GM19023 (cell line): ENCODE results near the gene RUNX2.
"Not testable (repeated sequence)": the region's sequence is repeated elsewhere in the genome, so short reads cannot be mapped to it uniquely, and the experiment has no call there.

Source experiments
- ATAC-seq: cut with Tn5 transposase; IDR thresholded peaks from one replicate; pipeline ENCODE4 v1.9.1; 2021; ENCODE audit warnings: mild to moderate bottlenecking, moderate library complexity; ENCODE audit not compliant: unreplicated experiment

Gene RUNX2

GRCh38 chr6:45663251-45664221 lies 335.4 kb downstream of the RUNX2 start:
- ATAC-seq, result no peak

DNA sequence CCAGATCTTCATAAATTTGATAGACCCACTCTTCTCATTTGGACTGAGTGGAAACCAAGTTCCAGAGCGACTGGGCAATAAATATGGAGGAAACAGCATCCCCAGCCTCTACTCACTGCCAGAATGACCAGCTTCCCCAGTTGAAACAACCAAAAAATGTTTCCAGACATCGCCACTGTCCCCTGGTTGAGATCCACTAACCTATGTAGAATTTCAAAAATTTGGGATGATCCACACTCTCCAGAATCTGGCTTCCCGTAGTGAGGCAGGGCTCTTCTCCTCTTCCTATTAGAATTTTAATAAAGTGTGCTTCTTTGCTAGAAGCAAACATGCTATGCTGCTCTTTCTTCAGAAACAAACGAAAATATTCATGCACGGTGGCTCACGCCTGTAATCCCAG lies 336.6 kb downstream of the RUNX2 start:
- ATAC-seq, result no peak

DNA sequence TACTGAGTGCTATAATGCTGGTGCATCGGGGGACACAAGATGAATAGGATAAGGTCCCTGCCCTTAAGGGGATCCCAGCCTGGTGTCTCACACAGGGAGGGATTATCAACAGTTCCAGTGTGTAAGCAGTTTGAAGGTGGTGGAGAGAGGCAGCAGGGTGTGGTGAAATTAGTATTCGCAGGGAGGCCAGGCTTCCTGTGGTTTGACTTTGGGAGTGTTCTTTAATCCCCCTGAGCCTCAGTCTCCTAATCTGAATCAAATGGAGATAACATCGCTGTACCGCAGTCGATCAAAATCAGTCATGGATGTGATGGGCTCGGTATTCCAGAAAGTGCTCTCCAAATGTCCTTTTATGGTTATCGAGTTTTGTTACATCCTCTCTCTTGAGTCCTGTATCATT lies 337.7 kb downstream of the RUNX2 start:
- no peak for ATAC-seq

DNA sequence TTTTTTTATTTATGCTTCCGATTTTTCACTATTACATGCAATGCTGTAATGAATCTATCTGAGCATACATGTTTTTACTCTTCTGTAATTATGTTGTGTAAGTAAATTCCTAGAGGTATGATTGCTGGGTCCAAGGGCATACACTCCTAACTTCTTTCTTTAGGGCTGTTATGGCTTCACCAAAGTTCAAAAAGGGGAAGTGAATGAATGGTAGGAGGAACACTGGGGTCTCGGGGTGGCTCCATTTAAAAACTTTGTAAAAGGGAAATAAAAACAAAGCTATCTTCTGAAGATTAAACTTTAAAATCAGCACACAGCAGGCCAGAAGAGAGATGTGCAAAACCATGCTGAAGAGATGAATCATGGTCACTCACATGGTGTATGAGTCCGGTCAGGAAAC lies 338.7 kb downstream of the RUNX2 start:
- ATAC-seq, result no peak

GRCh38 chr6:45667300-45667699 lies 339.2 kb downstream of the RUNX2 start:
- ATAC-seq, result no peak

GRCh38 chr6:45667766-45668165 lies 339.6 kb downstream of the RUNX2 start:
- ATAC-seq, result no peak

GRCh38 chr6:45668705-45669104 lies 340.6 kb downstream of the RUNX2 start:
- ATAC-seq, result no peak

DNA sequence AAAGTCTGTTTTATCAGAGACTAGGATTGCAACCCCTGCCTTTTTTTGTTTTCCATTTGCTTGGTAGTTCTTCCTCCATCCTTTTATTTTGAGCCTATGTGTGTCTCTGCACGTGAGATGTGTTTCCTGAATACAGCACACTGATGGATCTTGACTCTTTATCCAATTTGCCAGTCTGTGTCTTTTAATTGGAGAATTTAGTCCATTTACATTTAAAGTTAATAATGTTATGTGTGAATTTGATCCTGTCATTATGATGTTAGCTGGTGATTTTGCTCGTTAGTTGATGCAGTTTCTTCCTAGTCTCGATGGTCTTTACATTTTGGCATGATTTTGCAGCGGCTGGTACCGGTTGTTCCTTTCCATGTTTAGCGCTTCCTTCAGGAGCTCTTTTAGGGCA lies 345.0 kb downstream of the RUNX2 start:
- not testable (repeated sequence) for ATAC-seq

DNA sequence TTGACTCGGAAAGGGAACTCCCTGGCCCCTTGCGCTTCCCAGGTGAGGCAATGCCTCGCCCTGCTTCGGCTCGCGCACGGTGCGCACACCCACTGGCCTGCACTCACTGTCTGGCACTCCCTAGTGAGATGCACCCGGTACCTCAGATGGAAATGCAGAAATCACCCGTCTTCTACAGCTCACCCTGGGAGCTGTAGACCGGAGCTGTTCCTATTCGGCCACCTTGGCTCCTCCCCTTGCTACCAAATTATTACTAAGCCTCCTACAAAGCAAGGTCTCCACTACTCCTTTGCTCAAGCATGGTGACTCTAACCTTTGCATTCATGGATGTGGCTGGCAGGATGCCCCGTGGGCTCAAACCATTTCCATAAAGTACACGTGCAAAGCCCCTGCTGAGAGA lies 347.0 kb downstream of the RUNX2 start:
- not testable (repeated sequence) for ATAC-seq

DNA sequence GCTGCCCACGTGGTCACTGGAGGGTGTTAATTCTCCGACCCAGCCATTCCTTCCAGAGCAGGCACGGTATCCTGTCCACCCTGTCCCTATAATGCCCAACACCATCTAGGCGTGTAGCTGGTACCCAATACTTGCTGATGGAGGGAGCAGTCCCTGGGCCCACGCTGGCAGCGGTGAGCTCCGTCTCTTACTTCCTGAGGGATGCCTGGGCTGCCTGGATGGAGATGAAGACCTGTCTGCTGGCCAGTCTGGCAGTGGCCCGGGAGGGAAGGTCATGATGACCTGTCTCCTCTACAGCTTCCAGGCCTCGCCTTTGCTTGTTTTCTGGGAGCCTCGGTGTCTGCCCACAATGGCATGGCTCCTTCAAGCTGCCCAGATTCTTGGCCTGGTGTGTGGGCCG lies 347.5 kb downstream of the RUNX2 start:
- ATAC-seq, result no peak

- ATAC-seq, result no peak
Observed at GRCh38 chr6:45676380-45676779, 348.2 kb downstream of the RUNX2 start.

DNA sequence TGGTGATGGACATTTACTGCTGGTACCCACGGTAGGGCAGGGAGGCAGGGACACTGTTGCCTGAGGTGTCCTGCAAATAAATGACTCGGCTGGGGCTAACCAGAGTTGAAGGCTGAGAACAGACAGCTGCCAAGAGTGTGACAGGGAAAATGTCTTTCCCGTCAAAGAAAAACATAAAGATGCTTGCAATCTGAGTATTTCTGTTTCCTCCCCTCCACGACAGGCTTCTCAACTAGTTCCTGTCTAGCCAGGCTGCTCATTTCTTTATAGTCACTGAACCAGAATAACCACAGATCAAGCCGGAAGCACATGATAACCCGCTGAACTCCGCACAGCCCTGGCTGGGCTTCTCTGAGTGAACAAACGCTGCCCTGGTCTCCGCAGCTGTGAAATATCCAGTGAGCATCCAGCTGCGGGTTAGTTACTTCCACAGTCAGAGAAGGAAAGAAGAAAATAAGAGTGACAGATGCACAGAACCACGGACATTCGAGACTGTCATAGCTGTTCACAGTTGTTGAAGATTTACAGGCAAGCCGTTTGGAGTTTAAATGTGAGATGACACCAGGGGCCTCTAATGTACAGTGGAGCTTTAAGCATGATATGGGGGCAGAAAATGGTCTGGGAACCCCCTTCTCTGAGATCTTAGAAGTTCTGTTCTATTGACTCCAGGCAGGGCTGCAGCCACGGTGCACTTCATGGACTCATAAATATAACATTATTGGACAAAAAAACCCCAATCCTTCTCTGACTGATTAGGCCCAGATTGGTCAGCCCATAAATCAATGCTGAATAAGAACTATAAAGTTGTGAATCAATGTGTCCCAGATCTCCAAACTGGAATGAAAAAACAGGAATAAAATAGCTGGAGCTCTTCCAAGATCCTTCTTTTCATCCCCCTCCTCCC lies 349.5 kb downstream of the RUNX2 start:
- ATAC-seq, result peak; percentile 59

DNA sequence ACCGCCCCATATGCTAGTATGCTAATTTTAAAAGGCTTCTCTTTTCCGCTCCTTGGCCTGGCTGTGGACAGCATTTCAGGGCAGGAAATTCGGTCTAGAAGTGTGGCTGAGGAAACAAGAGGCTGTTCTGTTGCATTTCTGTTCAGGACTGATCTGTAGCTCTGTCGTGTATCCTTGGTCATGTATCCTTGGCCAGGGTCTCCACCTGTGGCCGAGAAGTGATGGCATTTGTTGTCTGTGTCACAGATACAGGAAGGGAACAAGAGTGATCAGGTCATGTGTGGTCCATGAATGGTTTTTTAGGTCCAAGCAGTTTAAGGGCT lies 350.1 kb downstream of the RUNX2 start:
- ATAC-seq, result no peak

GRCh38 chr6:45679163-45679562 lies 351.0 kb downstream of the RUNX2 start:
- no peak for ATAC-seq

- ATAC-seq, result no peak
Observed at GRCh38 chr6:45679631-45680030, 351.5 kb downstream of the RUNX2 start.

DNA sequence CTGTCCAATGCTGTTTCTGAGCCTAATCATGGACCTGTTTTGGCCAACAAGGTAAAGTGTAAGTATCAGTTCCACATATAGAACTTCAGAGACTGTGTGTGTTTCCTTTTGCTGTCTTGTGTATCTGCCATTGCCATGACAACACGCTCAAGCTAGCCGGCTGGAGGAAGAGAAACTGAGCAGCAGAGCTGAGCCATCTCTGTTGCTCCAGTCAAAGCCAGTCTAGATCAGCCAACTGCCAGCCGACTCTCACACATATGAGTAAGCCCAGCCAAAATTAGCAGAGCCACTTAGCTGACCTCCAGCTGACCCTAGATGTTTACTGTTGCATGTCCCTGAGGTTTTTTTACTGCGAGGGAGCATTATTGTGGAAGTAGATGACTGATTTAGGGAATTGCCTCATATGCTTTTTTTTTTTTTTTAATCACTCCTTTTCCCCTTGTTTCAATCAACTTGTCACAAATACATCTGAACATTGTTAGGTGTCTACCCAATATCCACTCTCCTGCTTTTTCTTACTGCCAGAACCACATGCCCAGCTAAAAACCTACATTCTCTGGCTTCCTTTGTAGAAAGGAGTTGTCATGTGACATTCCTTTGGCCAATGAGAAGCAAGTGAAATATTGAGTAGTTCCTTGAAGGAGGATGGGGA lies 353.9 kb downstream of the RUNX2 start:
- peak; percentile 92 for ATAC-seq

GRCh38 chr6:45684476-45684875 lies 356.3 kb downstream of the RUNX2 start:
- ATAC-seq, result no peak

GRCh38 chr6:45685076-45685475 lies 356.9 kb downstream of the RUNX2 start:
- no peak for ATAC-seq

- no peak for ATAC-seq
Observed at GRCh38 chr6:45686841-45687569, 358.9 kb downstream of the RUNX2 start.

DNA sequence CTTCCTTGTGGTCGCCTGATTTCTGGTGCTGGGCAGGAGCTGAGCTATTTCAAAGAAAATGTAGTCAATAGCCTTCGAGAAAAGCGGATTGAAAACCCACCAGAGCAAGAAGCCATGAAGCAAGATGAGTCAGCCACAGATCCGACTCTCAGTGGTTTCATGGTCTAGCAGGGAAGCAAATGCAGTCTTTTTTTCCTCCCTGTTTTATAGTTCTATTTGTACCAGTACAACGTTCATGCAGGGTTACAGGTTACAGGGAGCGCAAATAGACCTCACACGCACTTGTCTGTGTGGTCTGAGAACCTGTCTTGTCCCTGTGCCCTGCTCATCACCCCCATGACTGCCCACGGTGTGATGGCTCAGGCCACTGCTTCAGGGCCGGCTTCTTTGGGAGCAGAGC lies 359.4 kb downstream of the RUNX2 start:
- peak; percentile 82 for ATAC-seq

DNA sequence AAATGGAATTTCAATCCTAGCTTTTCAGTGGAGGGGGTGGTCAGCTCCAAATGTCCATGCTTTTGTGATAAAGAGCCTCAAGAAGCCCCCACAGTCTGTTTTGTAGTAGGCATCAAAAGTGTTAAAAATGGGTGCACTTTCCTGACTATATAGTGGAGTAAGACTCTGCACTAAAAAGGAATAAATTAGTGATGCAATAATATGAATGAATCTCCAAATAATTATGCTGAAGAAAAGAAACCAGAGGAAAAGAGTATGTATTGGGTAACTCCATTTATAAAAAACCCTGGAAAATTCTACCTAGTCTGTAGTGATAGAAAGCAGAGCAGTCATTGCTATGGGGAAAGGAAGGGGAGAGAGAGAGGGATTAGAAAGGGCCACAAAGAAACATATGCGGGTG lies 360.1 kb downstream of the RUNX2 start:
- ATAC-seq, result no peak
